Stimulated activated CD8-positive, alpha-beta memory T cell treated with anti-CD3 and anti-CD28 coated beads, Interleukin-12 subunit alpha, Interleukin-12 subunit beta, amount 100 ng/mL, for 1 hour (primary cell): ENCODE data around the gene COMMD3.

Source experiments
- DNase-seq: peaks from one replicate; pipeline ENCODE4 v3.0.0-alpha.2; 2020; ENCODE audit warnings: low read depth

COMMD3 gene

DNA sequence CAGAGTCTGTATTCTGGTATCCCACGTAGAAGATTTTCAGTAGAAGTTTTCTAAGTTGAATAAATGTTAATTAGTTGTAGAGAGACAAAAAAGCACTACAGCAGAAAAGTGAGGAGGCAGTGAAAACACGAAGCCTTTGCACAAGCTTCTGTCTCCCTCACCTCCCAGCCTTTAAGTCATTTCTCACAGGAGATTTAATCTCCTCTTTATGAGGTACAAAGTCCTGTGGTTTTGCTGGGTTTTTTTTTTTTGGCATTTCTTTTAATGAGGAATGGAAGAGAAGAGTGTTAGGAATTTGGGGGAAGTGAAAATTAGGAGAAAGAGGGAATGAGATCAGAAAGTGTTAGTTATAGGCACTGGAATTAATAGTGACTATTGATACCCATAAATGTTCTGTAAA lies 50.6 kb downstream of the COMMD3 start:
- DNase-seq, result no peak

DNA sequence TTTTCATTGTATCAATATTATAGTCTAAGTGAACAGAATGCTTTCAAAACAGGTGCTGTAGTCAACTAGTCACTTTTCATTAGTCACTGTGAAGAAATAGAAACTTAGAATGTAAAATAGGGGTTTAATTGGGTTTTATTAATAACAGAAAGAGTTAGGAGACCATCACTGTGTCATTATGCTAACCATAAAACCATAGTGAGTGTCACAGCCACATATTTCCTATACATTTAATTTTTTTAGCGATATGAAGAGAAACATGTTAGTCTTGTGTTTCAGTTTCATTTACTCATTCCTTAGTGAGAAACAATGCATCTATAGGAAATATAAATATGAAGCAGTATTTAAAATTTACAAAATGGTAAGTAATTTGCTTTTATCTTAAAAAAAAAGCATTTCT lies 51.3 kb downstream of the COMMD3 start:
- no peak for DNase-seq

DNA sequence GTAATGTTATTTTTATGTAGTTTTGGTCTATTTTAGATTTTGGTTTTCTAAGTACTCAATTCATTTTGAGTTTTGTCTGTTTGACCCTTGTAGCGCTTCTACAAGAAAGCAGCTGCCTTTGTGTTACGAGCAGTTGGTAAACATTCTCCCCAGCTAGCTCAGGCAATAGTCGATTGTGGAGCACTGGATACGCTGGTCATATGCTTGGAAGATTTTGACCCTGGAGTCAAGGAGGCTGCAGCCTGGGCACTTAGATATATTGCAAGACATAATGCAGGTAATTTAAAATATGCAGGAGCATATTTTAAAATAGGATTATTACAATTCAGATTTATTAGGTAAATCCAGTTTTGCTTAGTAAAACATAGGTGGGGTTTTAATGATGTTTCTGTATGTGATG lies 52.2 kb downstream of the COMMD3 start:
- DNase-seq, result no peak

DNA sequence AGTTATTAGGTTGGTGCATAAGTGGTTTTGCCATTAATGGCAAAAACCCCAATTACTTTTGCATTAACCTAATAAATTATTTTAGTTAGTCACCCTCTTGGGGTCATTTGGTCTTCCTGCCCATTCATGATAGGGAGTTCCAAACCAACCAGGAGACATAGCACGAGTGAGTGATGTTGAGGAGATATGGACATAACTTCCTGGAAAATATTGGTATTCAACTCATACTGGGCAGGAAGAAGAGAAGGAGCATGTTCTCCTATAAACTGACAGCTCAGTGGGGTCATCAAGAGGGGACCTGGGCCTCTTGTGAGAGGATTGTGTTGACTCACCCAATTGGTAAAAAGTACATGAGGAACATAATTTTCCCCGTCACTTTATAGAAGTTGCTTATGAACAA lies 52.8 kb downstream of the COMMD3 start:
- DNase-seq, result no peak

DNA sequence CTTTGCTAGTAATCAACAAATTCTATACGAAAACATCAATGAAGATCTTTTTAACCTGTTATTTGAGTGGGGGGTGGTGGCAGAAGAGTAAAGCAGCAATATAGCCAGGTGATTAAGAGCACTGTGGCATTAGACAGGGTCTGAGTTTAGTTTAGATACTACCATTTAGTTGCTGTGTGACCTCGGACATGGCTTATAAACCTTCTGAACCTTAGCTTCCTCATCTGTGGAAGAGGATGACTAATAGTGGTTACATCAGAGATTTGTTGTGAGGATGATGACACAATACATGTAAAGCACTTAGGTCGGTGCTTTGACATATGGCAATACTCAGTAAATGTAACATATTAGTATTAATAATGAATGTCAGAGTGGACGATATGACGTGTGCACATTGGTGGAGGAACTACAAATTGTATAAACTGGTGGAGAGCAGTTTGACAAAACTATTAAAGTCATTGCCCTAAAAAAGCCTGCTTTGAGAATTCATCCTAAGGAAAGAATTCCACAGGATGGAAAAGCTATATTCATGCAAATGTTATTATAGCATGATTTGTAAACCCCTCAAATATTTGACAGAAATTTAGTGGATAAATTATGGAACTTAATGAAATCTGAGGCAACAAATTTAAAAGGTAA lies 53.4 kb downstream of the COMMD3 start:
- DNase-seq, result no peak
